Kidney epithelial cell (primary cell): ENCODE measurements around the gene LIPE. TPM values are rescaled to one million over a fixed set of nuclear protein-coding genes. Genes with fewer than 3 reads are reported as not detected.

Source experiments
- DNase-seq: peaks from one replicate; pipeline ENCODE4 v3.0.0-alpha.2; 2010; ENCODE audit warnings: low read depth
- H3K27me3 ChIP-seq: 2 replicates; pipeline ENCODE4 v1.6.0; 2011; ENCODE audit warnings: low read length; ENCODE audit not compliant: control insufficient read depth, insufficient read depth
- H3K36me3 ChIP-seq: 2 replicates; pipeline ENCODE4 v1.5.1; 2011; ENCODE audit warnings: low read length; ENCODE audit not compliant: control insufficient read depth, insufficient read depth
- H3K4me3 ChIP-seq: 2 replicates; pipeline ENCODE4 v1.5.1; 2011; ENCODE audit warnings: low read depth, mild to moderate bottlenecking, control low read depth, low read length
- CTCF ChIP-seq: IDR thresholded peaks from 2 replicates; pipeline ENCODE4 v1.5.1; 2011; ENCODE audit warnings: mild to moderate bottlenecking, moderate library complexity, low read length, control low read depth, inconsistent platforms; ENCODE audit not compliant: insufficient read depth, poor library complexity, severe bottlenecking
- total RNA-seq: library from RNA; depleted of rRNA; stranded (reverse); fragments of >200 nt; gene quantifications from 2 replicates; pipeline ENCODE4 v1.2.3, GENCODE V29; 2015

Gene LIPE
- total RNA-seq, 1 donor from 2014 or later = 3.7 TPM

GRCh38 chr19:42352301-42353259 lies 74.6 kb downstream of the LIPE start:
- no peak for DNase-seq
- H3K27me3 ChIP-seq = no peaks in the 10 kb centered on the region
- no peaks in the 10 kb centered on the region for H3K36me3 ChIP-seq
- no peak for TF ChIP-seq CTCF
- no peak overlapping the region for H3K4me3 ChIP-seq

Other genes starting within 250 kb of the LIPE start
- gene DEDD2, start 209.7 kb downstream of the LIPE start, total RNA-seq = 42.9 and 47.3 TPM in 2 replicates
- 6.1 and 7.3 TPM in 2 replicates for gene ZNF526, start 207.1 kb downstream of the LIPE start, total RNA-seq
- 27.3 and 36.1 TPM in 2 replicates for gene GSK3A, start 184.8 kb downstream of the LIPE start, total RNA-seq
- gene ERF, start 172.3 kb downstream of the LIPE start, total RNA-seq = 31.6 and 48.8 TPM in 2 replicates
- gene CIC, start 158.1 kb downstream of the LIPE start, total RNA-seq = 39.4 and 41.7 TPM in 2 replicates
- 0.55 and 0.92 TPM in 2 replicates for gene PRR19, start 125.3 kb downstream of the LIPE start, total RNA-seq
- gene PAFAH1B3, start 124.8 kb downstream of the LIPE start, total RNA-seq = 106 and 113 TPM in 2 replicates
- 0.54 and 4.9 TPM in 2 replicates for gene TMEM145, start 114.1 kb downstream of the LIPE start, total RNA-seq
- 45.0 and 49.2 TPM in 2 replicates for gene MEGF8, start 101.8 kb downstream of the LIPE start, total RNA-seq
- not detected in 2 replicates for gene CNFN, start 37.1 kb downstream of the LIPE start, total RNA-seq
- not detected in 2 replicates for gene CXCL17, start 15.6 kb upstream of the LIPE start, total RNA-seq
- 2.1 and 3.6 TPM in 2 replicates for gene CEACAM1, start 101.1 kb upstream of the LIPE start, total RNA-seq
- not detected in 2 replicates for gene CEACAM8, start 167.5 kb upstream of the LIPE start, total RNA-seq